ENCODE measurements around the gene TNKS1BP1. TPM values are rescaled to one million over a fixed set of nuclear protein-coding genes. Genes with fewer than 3 reads are reported as not detected.
"Not testable (repeated sequence)": the region's sequence is repeated elsewhere in the genome, so short reads cannot be mapped to it uniquely, and the experiment has no call there.

TNKS1BP1 gene
- total RNA-seq (2014; rRNA removed; shearing (Covaris generic)): 18.4 and 44.4 TPM in 2 replicates

GRCh38 chr11:57324886-57325734, at the start of gene TNKS1BP1:
Gene TNKS1BP1 (minus strand): TSS chr11:57324952. CDS start chr11:57321885, 3,067 bp downstream.
- peak; percentile 94 for DNase-seq (ENCODE audit: low read depth)

- DNase-seq (ENCODE audit: low read depth): no peak
Measured at GRCh38 chr11:57373146-57373545, 48.4 kb upstream of the TNKS1BP1 start.

GRCh38 chr11:57370941-57371340, 46.2 kb upstream of the TNKS1BP1 start:
- DNase-seq (ENCODE audit: low read depth): peak; percentile 24

GRCh38 chr11:57370251-57370650, 45.5 kb upstream of the TNKS1BP1 start:
- DNase-seq (ENCODE audit: low read depth): peak; percentile 94

- DNase-seq (ENCODE audit: low read depth): no peak
Measured at GRCh38 chr11:57368845-57369232, 44.1 kb upstream of the TNKS1BP1 start.

- peak; percentile 69 for DNase-seq (ENCODE audit: low read depth)
Measured at GRCh38 chr11:57368106-57368844, 43.5 kb upstream of the TNKS1BP1 start.

- DNase-seq (ENCODE audit: low read depth): no peak
Measured at GRCh38 chr11:57364851-57365660, 40.3 kb upstream of the TNKS1BP1 start.

- DNase-seq (ENCODE audit: low read depth): no peak
Measured at GRCh38 chr11:57363131-57364080, 38.7 kb upstream of the TNKS1BP1 start.

- DNase-seq (ENCODE audit: low read depth): no peak
Measured at GRCh38 chr11:57361926-57362325, 37.2 kb upstream of the TNKS1BP1 start.

- not testable (repeated sequence) for DNase-seq (ENCODE audit: low read depth)
Measured at GRCh38 chr11:57361420-57361819, 36.7 kb upstream of the TNKS1BP1 start.

- DNase-seq (ENCODE audit: low read depth): no peak
Measured at GRCh38 chr11:57360991-57361390, 36.2 kb upstream of the TNKS1BP1 start.

- DNase-seq (ENCODE audit: low read depth): peak; percentile 16
Measured at GRCh38 chr11:57359896-57360690, 35.3 kb upstream of the TNKS1BP1 start.

GRCh38 chr11:57359396-57359795, 34.6 kb upstream of the TNKS1BP1 start:
- no peak for DNase-seq (ENCODE audit: low read depth)

GRCh38 chr11:57358991-57359390, 34.2 kb upstream of the TNKS1BP1 start:
- no peak for DNase-seq (ENCODE audit: low read depth)

GRCh38 chr11:57358543-57358961, 33.8 kb upstream of the TNKS1BP1 start:
- DNase-seq (ENCODE audit: low read depth): peak; percentile 35

GRCh38 chr11:57357856-57358255, 33.1 kb upstream of the TNKS1BP1 start:
- no peak for DNase-seq (ENCODE audit: low read depth)

- no peak for DNase-seq (ENCODE audit: low read depth)
Measured at GRCh38 chr11:57357310-57357709, 32.6 kb upstream of the TNKS1BP1 start.

- no peak for DNase-seq (ENCODE audit: low read depth)
Measured at GRCh38 chr11:57356268-57356667, 31.5 kb upstream of the TNKS1BP1 start.

- no peak for DNase-seq (ENCODE audit: low read depth)
Measured at GRCh38 chr11:57354699-57355098, 29.9 kb upstream of the TNKS1BP1 start.

GRCh38 chr11:57353852-57354251, 29.1 kb upstream of the TNKS1BP1 start:
- DNase-seq (ENCODE audit: low read depth): no peak

All from M059J (cell line).